Naive thymus-derived CD8-positive, alpha-beta T cell (primary cell): ENCODE data around the gene FOXO1. TPM values are rescaled to one million over a fixed set of nuclear protein-coding genes. Genes with fewer than 3 reads are reported as not detected.
A peak's percentile ranks its signal among the peaks of the same experiment; 100 is the strongest.

ENCODE experiments used
- ATAC-seq, 2 donors: fragments of 150-1000 bp; cut with Tn5 transposase in 1 of 2; sonication (Bioruptor Pico), chemical (Tn5 transposase) in 1 of 2; 1 replicate in 1 of 2; 2 replicates in 1 of 2; pipeline ENCODE4 v1.10.0; 2021; ENCODE audit warnings: mild to moderate bottlenecking in 2 of 2, moderate library complexity in 2 of 2
- POLR2A ChIA-PET: fragments of 350-600 bp; sonication (Branson Sonifier 250); formaldehyde crosslinking; loops from one replicate; lab custom pipeline; 2021; ENCODE audit warnings: antibody characterized with exemption; lab: Charles Lee
- DNase-seq, 10 donors: peaks; one replicate each; pipeline versions ENCODE4 v3.0.0 to v3.0.0-alpha.2; 2020 to 2022
- H3K27ac Mint-ChIP-seq, 10 donors: one replicate each; pipeline ENCODE4 v1.8.0; 2020 to 2022; ENCODE audit warnings: mild to moderate bottlenecking in 10 of 10, mixed read lengths in 10 of 10, moderate library complexity in 4 of 10, inconsistent platforms in 1 of 10
- H3K27me3 Mint-ChIP-seq, 5 donors: one replicate each; pipeline ENCODE4 v1.8.0; 2021 to 2022; ENCODE audit warnings: mixed read lengths in 5 of 5
- H3K36me3 Mint-ChIP-seq, 3 donors: one replicate each; pipeline ENCODE4 v1.8.0; 2020 to 2022; ENCODE audit warnings: mixed read lengths in 3 of 3, mild to moderate bottlenecking in 2 of 3, inconsistent platforms in 1 of 3
- H3K4me1 Mint-ChIP-seq, 4 donors: one replicate each; pipeline ENCODE4 v1.8.0; 2021 to 2022; ENCODE audit warnings: mixed read lengths in 4 of 4
- H3K4me3 Mint-ChIP-seq, 10 donors: one replicate each; pipeline ENCODE4 v1.8.0; 2020 to 2022; ENCODE audit warnings: mild to moderate bottlenecking in 10 of 10, mixed read lengths in 10 of 10, moderate library complexity in 6 of 10, inconsistent platforms in 1 of 10
- H3K9me3 Mint-ChIP-seq, 9 donors: one replicate each; pipeline ENCODE4 v1.8.0; 2020 to 2022; ENCODE audit warnings: mixed read lengths in 9 of 9, mild to moderate bottlenecking in 3 of 9, inconsistent platforms in 1 of 9, moderate library complexity in 1 of 9
- polyA plus RNA-seq, 3 donors: library from polyadenylated mRNA; unstranded; fragments of 300-500 nt; fragmentation: Illumina TruSeq; gene quantifications; one replicate each; pipeline ENCODE4 v1.2.3, GENCODE V29; 2021
- total RNA-seq, 8 experiments: library from RNA in 2 of 8; stranded (reverse) in 2 of 8; gene quantifications; one replicate each; pipeline ENCODE4 v1.2.3 and lab custom pipeline; 2021 to 2026

FOXO1 gene
- total and polyA plus RNA-seq, 5 experiments from 2014 or later, result 59.1 to 137 (median 101) TPM

GRCh38 chr13:40569024-40569350 lies 97.5 kb downstream of the FOXO1 start:
- H3K9me3 Mint-ChIP-seq, result no peaks in the 10 kb centered on the region
- no peaks in the 10 kb centered on the region for H3K27me3 Mint-ChIP-seq
- peak overlapping the region in 5 of 10 donors; percentile 9 to 55 (median 29) for H3K4me3 Mint-ChIP-seq
- peak overlapping the region in 8 of 10 donors; percentile 43 to 77 (median 66) for H3K27ac Mint-ChIP-seq
- H3K36me3 Mint-ChIP-seq, result peaks cover 0 to 3% (median 0%) of the 10 kb centered on the region in 3 donors
- peaks cover 59 to 95% (median 90%) of the 10 kb centered on the region in 4 donors for H3K4me1 Mint-ChIP-seq
- ATAC-seq (no peak), DNase-seq (no peak)
- POLR2A ChIA-PET, result no interaction called here

- Mint-ChIP-seq H3K4me3 (peak overlapping the region in 9 of 10 donors; percentile 3 to 55 (median 42)), H3K9me3 (no peaks in the 10 kb centered on the region), H3K4me1 (peaks cover 61 to 95% (median 90%) of the 10 kb centered on the region in 4 donors), H3K27ac (peak overlapping the region; percentile 48 to 78 (median 66)), H3K27me3 (no peaks in the 10 kb centered on the region), H3K36me3 (peaks cover 0 to 3% (median 0%) of the 10 kb centered on the region in 3 donors)
- POLR2A ChIA-PET, result no interaction called here
- ATAC-seq (no peak), DNase-seq (no peak)
Measured at GRCh38 chr13:40568246-40569023, 98.0 kb downstream of the FOXO1 start.

GRCh38 chr13:40566811-40567210 lies 99.6 kb downstream of the FOXO1 start:
- no peak for ATAC-seq
- POLR2A ChIA-PET, result no interaction called here
- Mint-ChIP-seq H3K36me3 (peaks cover 0 to 3% (median 0%) of the 10 kb centered on the region in 3 donors), H3K27me3 (no peaks in the 10 kb centered on the region), H3K9me3 (no peaks in the 10 kb centered on the region), H3K4me3 (peak overlapping the region in 8 of 10 donors; percentile 6 to 71 (median 44)), H3K4me1 (peaks cover 68 to 95% (median 92%) of the 10 kb centered on the region in 4 donors), H3K27ac (peak overlapping the region; percentile 56 to 90 (median 76))
- no peak for DNase-seq

- ATAC-seq (peak in 1 of 2 donors; percentile 8), DNase-seq (no peak)
- POLR2A ChIA-PET, result interaction anchor here (0.5 to 2.0 kb wide), 5 partner anchors 12 to 539 kb away, joined by 3 to 8 read pairs (median 3); no protein-coding TSS in a partner anchor
- Mint-ChIP-seq H3K27ac (peak overlapping the region; percentile 48 to 94 (median 88)), H3K4me3 (peak overlapping the region in 9 of 10 donors; percentile 43 to 80 (median 69)), H3K36me3 (peaks cover 3 to 8% (median 6%) of the 10 kb centered on the region in 3 donors), H3K4me1 (peaks cover 62 to 93% (median 86%) of the 10 kb centered on the region in 4 donors), H3K9me3 (peaks cover 0 to 1% (median 0%) of the 10 kb centered on the region in 9 donors), H3K27me3 (no peaks in the 10 kb centered on the region)
Measured at GRCh38 chr13:40565282-40566148, 100.9 kb downstream of the FOXO1 start.

- Mint-ChIP-seq H3K9me3 (peaks cover 0 to 1% (median 0%) of the 10 kb centered on the region in 9 donors), H3K4me3 (peak overlapping the region; percentile 47 to 80 (median 68)), H3K27ac (peak overlapping the region; percentile 87 to 94 (median 89)), H3K4me1 (peaks cover 65 to 94% (median 87%) of the 10 kb centered on the region in 4 donors), H3K27me3 (no peaks in the 10 kb centered on the region), H3K36me3 (peaks cover 9 to 18% (median 16%) of the 10 kb centered on the region in 3 donors)
- DNase-seq, result peak in 2 of 10 donors; percentile 14 to 29
- POLR2A ChIA-PET, result interaction anchor here (1.0 to 2.0 kb wide), 4 partner anchors 11 to 377 kb away, joined by 3 to 8 read pairs (median 4); no protein-coding TSS in a partner anchor
- peak; percentile 35 to 70 for ATAC-seq
Measured at GRCh38 chr13:40564342-40565001, 102.0 kb downstream of the FOXO1 start.

- Mint-ChIP-seq H3K27ac (peak overlapping the region; percentile 87 to 94 (median 89)), H3K4me3 (peak overlapping the region; percentile 43 to 80 (median 68)), H3K4me1 (peaks cover 63 to 94% (median 87%) of the 10 kb centered on the region in 4 donors), H3K36me3 (peaks cover 9 to 27% (median 21%) of the 10 kb centered on the region in 3 donors), H3K9me3 (peaks cover 0 to 1% (median 0%) of the 10 kb centered on the region in 9 donors), H3K27me3 (no peaks in the 10 kb centered on the region)
- ATAC-seq (no peak), DNase-seq (no peak)
- POLR2A ChIA-PET, result interaction anchor here (0.8 to 2.0 kb wide), 2 partner anchors 10 to 102 kb away, joined by 5 to 8 read pairs; no protein-coding TSS in a partner anchor
Measured at GRCh38 chr13:40563350-40564125, 102.9 kb downstream of the FOXO1 start.

- no peak for DNase-seq
- POLR2A ChIA-PET, result interaction anchor here (0.8 kb wide), 2 partner anchors 73 to 103 kb away, joined by 3 to 5 read pairs; no protein-coding TSS in a partner anchor
- H3K9me3 Mint-ChIP-seq, result peaks cover 0 to 1% (median 0%) of the 10 kb centered on the region in 9 donors
- no peaks in the 10 kb centered on the region for H3K27me3 Mint-ChIP-seq
- peak overlapping the region in 9 of 10 donors; percentile 36 to 80 (median 69) for H3K4me3 Mint-ChIP-seq
- H3K4me1 Mint-ChIP-seq, result peaks cover 60 to 93% (median 87%) of the 10 kb centered on the region in 4 donors
- H3K27ac Mint-ChIP-seq, result peak overlapping the region; percentile 76 to 92 (median 88)
- peak; percentile 24 to 45 for ATAC-seq
- peaks cover 9 to 32% (median 21%) of the 10 kb centered on the region in 3 donors for H3K36me3 Mint-ChIP-seq
Measured at GRCh38 chr13:40562975-40563349, 103.5 kb downstream of the FOXO1 start.

GRCh38 chr13:40559915-40560314 lies 106.5 kb downstream of the FOXO1 start:
- no peaks in the 10 kb centered on the region for H3K27me3 Mint-ChIP-seq
- POLR2A ChIA-PET, result interaction anchor here (1.1 kb wide), 1 partner anchor 14 kb away, joined by 3 read pairs; no protein-coding TSS in a partner anchor
- H3K36me3 Mint-ChIP-seq, result peaks cover 12 to 51% (median 24%) of the 10 kb centered on the region in 3 donors
- ATAC-seq (no peak), DNase-seq (no peak)
- peak overlapping the region in 7 of 10 donors; percentile 12 to 82 (median 67) for H3K27ac Mint-ChIP-seq
- peaks cover 58 to 92% (median 89%) of the 10 kb centered on the region in 4 donors for H3K4me1 Mint-ChIP-seq
- peak overlapping the region in 7 of 10 donors; percentile 4 to 75 (median 47) for H3K4me3 Mint-ChIP-seq
- peaks cover 0 to 1% (median 0%) of the 10 kb centered on the region in 9 donors for H3K9me3 Mint-ChIP-seq

GRCh38 chr13:40558656-40559055 lies 107.8 kb downstream of the FOXO1 start:
- DNase-seq (no peak), ATAC-seq (peak in 1 of 2 donors; percentile 33)
- peaks cover 0 to 1% (median 0%) of the 10 kb centered on the region in 9 donors for H3K9me3 Mint-ChIP-seq
- POLR2A ChIA-PET, result interaction anchor here (1.1 kb wide), 1 partner anchor 16 kb away, joined by 3 read pairs; no protein-coding TSS in a partner anchor
- peak overlapping the region in 8 of 10 donors; percentile 16 to 75 (median 58) for H3K4me3 Mint-ChIP-seq
- H3K36me3 Mint-ChIP-seq, result peaks cover 12 to 56% (median 24%) of the 10 kb centered on the region in 3 donors
- peak overlapping the region; percentile 50 to 85 (median 76) for H3K27ac Mint-ChIP-seq
- H3K4me1 Mint-ChIP-seq, result peaks cover 51 to 92% (median 89%) of the 10 kb centered on the region in 4 donors
- no peaks in the 10 kb centered on the region for H3K27me3 Mint-ChIP-seq

GRCh38 chr13:40556453-40556852 lies 110.0 kb downstream of the FOXO1 start:
- DNase-seq (no peak), ATAC-seq (no peak)
- Mint-ChIP-seq H3K4me3 (peak overlapping the region in 1 of 10 donors; percentile 31), H3K9me3 (peaks cover 0 to 1% (median 0%) of the 10 kb centered on the region in 9 donors), H3K27ac (peak overlapping the region in 8 of 10 donors; percentile 4 to 82 (median 50)), H3K4me1 (peaks cover 51 to 94% (median 92%) of the 10 kb centered on the region in 4 donors), H3K36me3 (peaks cover 12 to 56% (median 26%) of the 10 kb centered on the region in 3 donors), H3K27me3 (no peaks in the 10 kb centered on the region)
- POLR2A ChIA-PET, result no interaction called here
